GM12878 (cell line): ENCODE results near the gene MARCHF10. TPM values are rescaled to one million over a fixed set of nuclear protein-coding genes. Genes with fewer than 3 reads are reported as not detected.

ENCODE experiments used
- ATAC-seq: fragments of 200-7000 bp; cut with Tn5 transposase; 3 replicates; pipeline ENCODE4 v1.9.1; 2020; ENCODE audit warnings: mild to moderate bottlenecking, moderate library complexity
- BruUV-seq: library from RNA; stranded (reverse); fragments of 400-500 nt; replicated peaks from 2 replicates; lab custom pipeline; 2021; lab: Mats Ljungman, UMichigan
- CTCF ChIA-PET: fragments of 300-600 bp; sonication (Branson Sonifier 250); formaldehyde crosslinking; extraction: SDS; loops from one replicate; lab custom pipeline; 2021; ENCODE audit warnings: inconsistent platforms; lab: Yijun Ruan, JAX
- POLR2A ChIA-PET: fragments of 350-600 bp; formaldehyde crosslinking; extraction: SDS; loops from one replicate; lab custom pipeline; 2021; ENCODE audit warnings: inconsistent platforms; lab: Charles Lee
- RAD21 ChIA-PET: fragments of 300-600 bp; sonication (Branson Sonifier 250); formaldehyde crosslinking; loops from one replicate; lab custom pipeline; 2023; ENCODE audit warnings: antibody characterized with exemption; ENCODE audit not compliant: unreplicated experiment; lab: Charles Lee
- SMC1A ChIA-PET: fragments of 300-600 bp; sonication (Branson Sonifier 250); formaldehyde crosslinking; loops from one replicate; lab custom pipeline; 2023; ENCODE audit not compliant: unreplicated experiment, uncharacterized antibody; lab: Charles Lee
- DNase-seq: peaks from one replicate; pipeline ENCODE4 v3.0.0-alpha.2; 2011; ENCODE audit warnings: low read depth, low spot score
- FAIRE-seq: peaks from 3 replicates; lab custom pipeline; 2011; peaks lifted over from hg19 to GRCh38; lab: Jason Lieb, UNC
- H2AFZ ChIP-seq: 2 replicates; pipeline ENCODE4 v1.6.0; 2011; ENCODE audit warnings: low read depth, low read length, control low read depth; ENCODE audit not compliant: control insufficient read depth
- H3K27ac ChIP-seq: 2 replicates; pipeline ENCODE4 v1.5.1; 2011; ENCODE audit warnings: control low read depth; ENCODE audit not compliant: control insufficient read depth, insufficient read depth
- H3K27me3 ChIP-seq, 2 experiments: replicated peaks in 1 of 2; 2 replicates each; pipeline versions ENCODE4 v1.6.0 to v1.6.1; 2011; ENCODE audit warnings: low read length in 1 of 2; ENCODE audit not compliant: control insufficient read depth in 2 of 2, insufficient read depth in 2 of 2
- H3K36me3 ChIP-seq, 2 experiments: 2 replicates each; pipeline ENCODE4 v1.5.1; 2011; ENCODE audit warnings: low read length in 1 of 2; ENCODE audit not compliant: control insufficient read depth in 2 of 2, insufficient read depth in 2 of 2
- H3K4me1 ChIP-seq: 2 replicates; pipeline ENCODE4 v1.6.1; 2011; ENCODE audit warnings: mild to moderate bottlenecking, low read length, moderate library complexity, mixed read lengths; ENCODE audit not compliant: control insufficient read depth, insufficient read depth
- H3K4me2 ChIP-seq: 2 replicates; pipeline ENCODE4 v1.6.0; 2011; ENCODE audit warnings: control low read depth; ENCODE audit not compliant: control insufficient read depth, insufficient read depth
- H3K4me3 ChIP-seq: fragments of 200-600 bp; sonication (generic); 2 replicates; pipeline ENCODE4 v1.5.1; 2016
- H3K79me2 ChIP-seq: 2 replicates; pipeline ENCODE4 v1.6.0; 2011; ENCODE audit warnings: low read length; ENCODE audit not compliant: control insufficient read depth, insufficient read depth
- H3K9ac ChIP-seq: 2 replicates; pipeline ENCODE4 v1.8.0; 2011; ENCODE audit warnings: low read length, control low read depth, mixed read lengths; ENCODE audit not compliant: control insufficient read depth, insufficient read depth
- H3K9me3 ChIP-seq: replicated peaks from 3 replicates; pipeline ENCODE4 v1.5.1; 2011; ENCODE audit warnings: mild to moderate bottlenecking, low read length; ENCODE audit not compliant: control insufficient read depth, insufficient read depth
- H4K20me1 ChIP-seq: 2 replicates; pipeline ENCODE4 v1.6.0; 2011; ENCODE audit not compliant: control insufficient read depth, insufficient read depth
- E2F8 ChIP-seq: fragments of 450-650 bp; IDR thresholded peaks from 2 replicates; pipeline ENCODE4 v1.6.1; 2018; ENCODE audit warnings: mild to moderate bottlenecking, low read depth, moderate library complexity; ENCODE audit not compliant: partially characterized antibody
- E4F1 ChIP-seq: fragments of 450-650 bp; IDR thresholded peaks from 2 replicates; pipeline ENCODE4 v1.6.1; 2018; ENCODE audit warnings: borderline replicate concordance, mild to moderate bottlenecking; ENCODE audit not compliant: partially characterized antibody
- EED ChIP-seq: sonication (generic); IDR thresholded peaks from 2 replicates; pipeline ENCODE4 v1.6.1; 2016; ENCODE audit warnings: antibody characterized with exemption, low read depth
- FOS ChIP-seq: IDR thresholded peaks from 3 replicates; pipeline ENCODE4 v1.6.1; 2011; ENCODE audit warnings: borderline replicate concordance; ENCODE audit not compliant: insufficient read length; ENCODE audit errors: extremely low read depth
- HDAC6 ChIP-seq: fragments of 200-600 bp; sonication (generic); IDR thresholded peaks from one replicate; pipeline ENCODE4 v1.8.0; 2017; ENCODE audit warnings: antibody characterized with exemption; ENCODE audit not compliant: unreplicated experiment
- NR2C1 ChIP-seq: fragments of 450-650 bp; IDR thresholded peaks from 2 replicates; pipeline ENCODE4 v1.6.1; 2017; ENCODE audit warnings: antibody characterized with exemption, mild to moderate bottlenecking, moderate library complexity
- NR2F1 ChIP-seq: fragments of 450-650 bp; conservative IDR thresholded peaks from 2 replicates; pipeline ENCODE4 v1.6.1; 2017; ENCODE audit warnings: mild to moderate bottlenecking
- SIX5 ChIP-seq: IDR thresholded peaks from 2 replicates; pipeline ENCODE4 v1.6.1; 2011; ENCODE audit warnings: mild to moderate bottlenecking, low read depth, low read length, moderate library complexity; ENCODE audit not compliant: severe bottlenecking
- SMAD1 ChIP-seq: fragments of 450-650 bp; IDR thresholded peaks from 2 replicates; pipeline ENCODE4 v1.6.1; 2018; ENCODE audit warnings: mild to moderate bottlenecking, low read depth; ENCODE audit not compliant: partially characterized antibody
- WGBS: methylation state at CpG from one replicate; pipeline ENCODE4 v1.1.6; 2016; ENCODE audit warnings: low lambda C conversion rate; ENCODE audit not compliant: insufficient replicate concordance, insufficient coverage; ENCODE audit errors: missing lambda C conversion rate; 5-methylcytosine and 5-hydroxymethylcytosine counted together
- in situ Hi-C: fragments of 300-500 bp; cut with MboI; formaldehyde crosslinking; loops from 9 replicates; pipeline ENCODE4 v1.14.3; 2018; ENCODE audit warnings: mixed read lengths
- intact Hi-C: fragments of 100-400 bp; cut with micrococcal nuclease; formaldehyde crosslinking; loops from one replicate; pipeline ENCODE4 v1.14.2; 2022; ENCODE audit not compliant: unreplicated experiment
- polyA plus RNA-seq, 11 experiments: library from polyadenylated mRNA; depleted of rRNA in 4 of 11; unstranded in 6 of 11; stranded (reverse) in 5 of 11; fragments of >200 nt; fragmentation: Nextera tagmentation in 4 of 11; fragmentation: Illumina TruSeq in 1 of 11; extraction: Ambion mirVana in 4 of 11; extraction: Trizol in 1 of 11; gene quantifications; 1 replicate in 1 of 11; 2 replicates in 10 of 11; pipeline versions ENCODE4 v1.2.1 to v1.2.3, GENCODE V29; 2011 to 2016; ENCODE audit warnings: inconsistent platforms in 2 of 11, missing spikeins in 2 of 11, low read depth in 1 of 11
- total RNA-seq, 4 experiments: library from RNA; depleted of rRNA in 3 of 4; stranded (reverse); fragments of >200 nt in 3 of 4; fragmentation: Illumina TruSeq in 1 of 4; extraction: Trizol in 1 of 4; gene quantifications; 2 replicates each; pipeline versions ENCODE4 v1.2.1 to v1.2.3, GENCODE V29; 2013 to 2021
- TF ChIP-seq, protein P1 (sequence below): IDR thresholded peaks from 2 replicates; pipeline ENCODE4 v1.6.1; 2012; ENCODE audit warnings: low read length, inconsistent platforms
- TF ChIP-seq, protein P2 (sequence below): fragments of 450-650 bp; IDR thresholded peaks from 2 replicates; pipeline ENCODE4 v1.6.1; 2014; ENCODE audit warnings: mild to moderate bottlenecking

Gene MARCHF10
- total and polyA plus RNA-seq, 10 of the 15 experiments (the other 5 are each of a cell fraction or from before 2014, with no cell fraction given): 0.11 to 0.24 TPM; not detected in 8

- intact Hi-C loops (loop anchor here (1.0 kb wide), 2 partner anchors 295 to 733 kb away; no protein-coding TSS in a partner anchor), in situ Hi-C loops (no loop called here)
- Histone ChIP-seq H3K27ac (no peak overlapping the region), H4K20me1 (peaks cover 2% of the 10 kb centered on the region; the same call in 1 of the 2 replicates), H3K9ac (no peak overlapping the region), H3K36me3 (no peaks in the 10 kb centered on the region), H3K79me2 (no peaks in the 10 kb centered on the region), H3K27me3 (no peaks in the 10 kb centered on the region; a peak in 1 of 4 replicates), H3K9me3 (no peaks in the 10 kb centered on the region), H3K4me3 (no peak overlapping the region), H3K4me1 (no peaks in the 10 kb centered on the region), H3K4me2 (no peak overlapping the region), H2AFZ (no peak overlapping the region)
- FAIRE-seq (no peak), ATAC-seq (no peak), DNase-seq (no peak)
- no TSS peak for BruUV-seq
- ChIA-PET CTCF (interaction anchor here (0.8 to 3.7 kb wide), 6 partner anchors 8 to 734 kb away, joined by 3 to 26 read pairs (median 4); no protein-coding TSS in a partner anchor), POLR2A (no interaction called here), RAD21 (interaction anchor here (1.2 kb wide), 1 partner anchor 298 kb away, joined by 3 read pairs; no protein-coding TSS in a partner anchor), SMC1A (interaction anchor here (0.9 to 1.2 kb wide), 2 partner anchors 27 to 734 kb away, joined by 4 to 5 read pairs; no protein-coding TSS in a partner anchor)
- WGBS: 61% methylated on average over 4 of the region's 4 CpGs
- TF ChIP-seq NR2C1 (no peak), HDAC6 (no peak), NR2F1 (no peak), EED (no peak), E4F1 (no peak), SMAD1 (no peak), E2F8 (no peak), SIX5 (no peak), FOS (no peak)
- TF ChIP-seq, protein P1, sequence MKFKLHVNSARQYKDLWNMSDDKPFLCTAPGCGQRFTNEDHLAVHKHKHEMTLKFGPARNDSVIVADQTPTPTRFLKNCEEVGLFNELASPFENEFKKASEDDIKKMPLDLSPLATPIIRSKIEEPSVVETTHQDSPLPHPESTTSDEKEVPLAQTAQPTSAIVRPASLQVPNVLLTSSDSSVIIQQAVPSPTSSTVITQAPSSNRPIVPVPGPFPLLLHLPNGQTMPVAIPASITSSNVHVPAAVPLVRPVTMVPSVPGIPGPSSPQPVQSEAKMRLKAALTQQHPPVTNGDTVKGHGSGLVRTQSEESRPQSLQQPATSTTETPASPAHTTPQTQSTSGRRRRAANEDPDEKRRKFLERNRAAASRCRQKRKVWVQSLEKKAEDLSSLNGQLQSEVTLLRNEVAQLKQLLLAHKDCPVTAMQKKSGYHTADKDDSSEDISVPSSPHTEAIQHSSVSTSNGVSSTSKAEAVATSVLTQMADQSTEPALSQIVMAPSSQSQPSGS: no peak
- TF ChIP-seq, protein P2, sequence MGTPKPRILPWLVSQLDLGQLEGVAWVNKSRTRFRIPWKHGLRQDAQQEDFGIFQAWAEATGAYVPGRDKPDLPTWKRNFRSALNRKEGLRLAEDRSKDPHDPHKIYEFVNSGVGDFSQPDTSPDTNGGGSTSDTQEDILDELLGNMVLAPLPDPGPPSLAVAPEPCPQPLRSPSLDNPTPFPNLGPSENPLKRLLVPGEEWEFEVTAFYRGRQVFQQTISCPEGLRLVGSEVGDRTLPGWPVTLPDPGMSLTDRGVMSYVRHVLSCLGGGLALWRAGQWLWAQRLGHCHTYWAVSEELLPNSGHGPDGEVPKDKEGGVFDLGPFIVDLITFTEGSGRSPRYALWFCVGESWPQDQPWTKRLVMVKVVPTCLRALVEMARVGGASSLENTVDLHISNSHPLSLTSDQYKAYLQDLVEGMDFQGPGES: no peak
Measured at GRCh38 chr17:62672957-62673356, 135.2 kb downstream of the MARCHF10 start.
